Epithelial cell of proximal tubule (primary cell): Measurements from ENCODE around the gene CACNA1D. TPM values are rescaled to one million over a fixed set of nuclear protein-coding genes. Genes with fewer than 3 reads are reported as not detected.
"Not testable (repeated sequence)": the region's sequence is repeated elsewhere in the genome, so short reads cannot be mapped to it uniquely, and the experiment has no call there.

Source experiments
- DNase-seq: peaks from one replicate; pipeline ENCODE4 v3.0.0-alpha.2; 2011; ENCODE audit warnings: low read depth
- H3K4me3 ChIP-seq: 2 replicates; pipeline ENCODE4 v1.5.1; 2011; ENCODE audit warnings: low read depth, mild to moderate bottlenecking, low read length
- total RNA-seq: library from RNA; depleted of rRNA; stranded (reverse); fragments of >200 nt; gene quantifications from 2 replicates; pipeline ENCODE4 v1.2.3, GENCODE V29; 2015
- TF ChIP-seq, protein P1 (sequence below): conservative IDR thresholded peaks from 2 replicates; pipeline ENCODE4 v1.5.1; 2012; ENCODE audit warnings: low read depth, mild to moderate bottlenecking, low read length

The CACNA1D gene
- total RNA-seq, 1 donor from 2014 or later = 1.9 TPM

DNA sequence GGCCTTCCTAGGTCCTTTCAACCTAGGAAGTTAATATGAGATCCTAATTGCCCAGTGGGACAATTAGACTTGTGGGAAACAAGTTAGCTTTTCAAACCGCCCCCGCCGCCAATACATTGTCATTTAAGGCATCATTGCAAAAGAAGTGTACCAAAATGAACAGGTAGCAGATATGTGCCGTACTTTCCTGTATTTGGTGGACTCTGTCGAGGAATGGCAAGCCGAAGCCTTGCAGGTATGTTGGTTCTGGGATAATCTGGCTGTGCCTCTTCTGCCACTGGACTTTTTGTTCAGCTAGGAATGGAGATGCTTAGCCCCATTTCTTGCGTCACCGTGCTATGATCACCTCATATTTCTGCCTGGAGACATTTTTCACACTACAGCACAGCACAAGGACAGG, 157.5 kb downstream of the CACNA1D start:
- TF ChIP-seq, protein P1, sequence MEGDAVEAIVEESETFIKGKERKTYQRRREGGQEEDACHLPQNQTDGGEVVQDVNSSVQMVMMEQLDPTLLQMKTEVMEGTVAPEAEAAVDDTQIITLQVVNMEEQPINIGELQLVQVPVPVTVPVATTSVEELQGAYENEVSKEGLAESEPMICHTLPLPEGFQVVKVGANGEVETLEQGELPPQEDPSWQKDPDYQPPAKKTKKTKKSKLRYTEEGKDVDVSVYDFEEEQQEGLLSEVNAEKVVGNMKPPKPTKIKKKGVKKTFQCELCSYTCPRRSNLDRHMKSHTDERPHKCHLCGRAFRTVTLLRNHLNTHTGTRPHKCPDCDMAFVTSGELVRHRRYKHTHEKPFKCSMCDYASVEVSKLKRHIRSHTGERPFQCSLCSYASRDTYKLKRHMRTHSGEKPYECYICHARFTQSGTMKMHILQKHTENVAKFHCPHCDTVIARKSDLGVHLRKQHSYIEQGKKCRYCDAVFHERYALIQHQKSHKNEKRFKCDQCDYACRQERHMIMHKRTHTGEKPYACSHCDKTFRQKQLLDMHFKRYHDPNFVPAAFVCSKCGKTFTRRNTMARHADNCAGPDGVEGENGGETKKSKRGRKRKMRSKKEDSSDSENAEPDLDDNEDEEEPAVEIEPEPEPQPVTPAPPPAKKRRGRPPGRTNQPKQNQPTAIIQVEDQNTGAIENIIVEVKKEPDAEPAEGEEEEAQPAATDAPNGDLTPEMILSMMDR = no peak
- no peak for DNase-seq
- no peak overlapping the region for H3K4me3 ChIP-seq

DNA sequence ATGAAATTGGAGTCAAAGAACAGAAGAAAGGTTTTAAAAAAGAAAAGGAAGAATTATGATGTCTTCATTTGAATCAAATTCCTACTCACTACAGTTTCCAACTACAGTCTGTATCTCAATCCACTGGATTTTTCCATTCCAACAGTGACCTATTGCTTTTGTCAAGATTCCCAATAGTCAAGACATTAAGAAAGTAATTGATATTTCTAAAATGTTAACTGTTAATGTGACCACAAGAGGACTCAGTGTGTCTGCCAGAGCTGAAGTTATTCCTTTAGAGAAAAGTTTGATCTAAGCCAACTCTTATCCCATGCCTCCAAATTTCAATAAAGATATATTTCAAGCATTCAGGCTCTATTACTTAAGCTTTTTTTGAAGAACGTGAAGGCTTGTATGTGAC, 163.2 kb downstream of the CACNA1D start:
- DNase-seq = no peak
- H3K4me3 ChIP-seq = no peak overlapping the region
- TF ChIP-seq, protein P1 = no peak

DNA sequence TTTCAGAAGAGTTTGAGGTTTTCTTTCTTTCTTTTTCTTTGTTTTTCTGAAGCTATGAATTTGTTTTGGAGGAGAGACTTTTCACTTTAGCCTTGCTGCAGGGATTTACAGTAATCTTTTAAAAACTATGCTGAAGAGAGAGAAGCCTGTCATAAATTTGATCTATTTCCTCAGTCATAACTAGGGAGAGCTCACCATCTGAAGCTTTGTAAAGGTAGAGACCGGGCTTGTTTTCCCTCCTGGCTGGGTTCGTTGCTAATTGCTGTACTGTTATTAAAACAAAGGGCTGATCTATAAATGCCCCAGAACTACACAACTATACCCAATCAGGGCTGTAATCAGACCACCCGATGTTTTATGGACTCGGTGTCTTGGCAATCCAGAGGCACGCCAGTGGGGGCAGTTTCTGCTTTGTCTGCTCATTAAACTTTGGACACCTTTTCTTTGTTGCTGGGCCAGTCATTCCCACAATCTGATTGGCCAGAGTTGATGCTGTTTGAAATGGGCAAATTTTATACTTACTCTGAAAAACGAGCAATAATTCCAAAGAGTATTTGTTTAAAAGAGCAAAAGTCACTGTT, 164.3 kb downstream of the CACNA1D start:
- H3K4me3 ChIP-seq = no peak overlapping the region
- no peak for DNase-seq
- TF ChIP-seq, protein P1 = no peak

DNA sequence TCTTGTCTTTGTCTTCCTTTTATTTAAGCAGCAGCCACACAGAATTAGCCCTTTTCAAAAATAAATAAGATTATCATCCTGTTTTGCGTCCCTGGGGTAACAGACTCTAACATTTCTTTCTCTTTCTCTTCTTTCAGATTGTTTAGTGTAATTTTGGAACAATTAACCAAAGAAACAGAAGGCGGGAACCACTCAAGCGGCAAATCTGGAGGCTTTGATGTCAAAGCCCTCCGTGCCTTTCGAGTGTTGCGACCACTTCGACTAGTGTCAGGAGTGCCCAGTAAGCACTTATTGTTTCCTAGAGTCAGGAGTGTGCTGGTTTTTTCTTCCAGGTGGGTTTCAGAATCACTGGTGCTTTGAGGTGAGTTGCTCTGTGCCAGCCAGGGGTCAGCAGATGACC, 165.6 kb downstream of the CACNA1D start:
- DNase-seq = no peak
- TF ChIP-seq, protein P1 = no peak
- no peak overlapping the region for H3K4me3 ChIP-seq

DNA sequence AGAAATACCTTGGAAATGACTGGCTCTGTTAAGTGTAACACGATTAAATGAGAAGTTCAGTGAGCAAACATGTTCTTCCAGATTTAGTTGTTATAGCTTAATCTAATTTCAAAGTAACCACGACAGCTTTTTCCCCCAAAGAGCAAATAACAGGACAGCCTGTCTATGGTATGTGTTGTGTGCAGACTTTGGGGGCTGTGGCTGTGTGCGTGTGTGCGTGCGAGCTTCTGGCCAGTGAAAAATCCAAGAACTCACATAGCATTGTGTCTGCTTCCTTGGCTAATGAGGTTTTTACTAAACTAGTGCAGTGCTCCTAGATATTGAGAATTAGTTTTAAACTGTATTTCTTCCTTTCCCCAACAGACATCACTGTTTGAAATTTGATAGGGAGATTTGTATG, 167.1 kb downstream of the CACNA1D start:
- no peak for DNase-seq
- TF ChIP-seq, protein P1 = no peak
- no peak overlapping the region for H3K4me3 ChIP-seq

DNA sequence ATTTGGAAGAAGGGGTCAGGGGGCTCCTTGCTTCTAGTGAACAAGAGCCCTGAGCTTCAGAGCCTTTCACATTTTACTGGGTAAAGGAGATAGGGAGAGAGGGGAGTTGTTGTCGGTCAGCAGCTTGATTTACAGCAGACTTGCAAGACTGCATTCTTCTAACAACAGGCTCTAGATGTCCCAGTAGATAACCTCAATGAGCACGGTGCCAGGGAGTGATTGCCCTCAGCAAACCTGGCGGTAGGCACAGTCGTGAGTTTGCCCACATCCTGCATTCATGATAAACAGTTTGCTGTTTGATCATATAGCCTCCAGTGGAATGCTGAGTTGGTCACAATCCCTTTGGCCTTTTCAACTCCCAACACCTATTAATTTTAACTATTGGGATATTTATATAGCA, 170.4 kb downstream of the CACNA1D start:
- H3K4me3 ChIP-seq, DNase-seq: not testable (repeated sequence)

DNA sequence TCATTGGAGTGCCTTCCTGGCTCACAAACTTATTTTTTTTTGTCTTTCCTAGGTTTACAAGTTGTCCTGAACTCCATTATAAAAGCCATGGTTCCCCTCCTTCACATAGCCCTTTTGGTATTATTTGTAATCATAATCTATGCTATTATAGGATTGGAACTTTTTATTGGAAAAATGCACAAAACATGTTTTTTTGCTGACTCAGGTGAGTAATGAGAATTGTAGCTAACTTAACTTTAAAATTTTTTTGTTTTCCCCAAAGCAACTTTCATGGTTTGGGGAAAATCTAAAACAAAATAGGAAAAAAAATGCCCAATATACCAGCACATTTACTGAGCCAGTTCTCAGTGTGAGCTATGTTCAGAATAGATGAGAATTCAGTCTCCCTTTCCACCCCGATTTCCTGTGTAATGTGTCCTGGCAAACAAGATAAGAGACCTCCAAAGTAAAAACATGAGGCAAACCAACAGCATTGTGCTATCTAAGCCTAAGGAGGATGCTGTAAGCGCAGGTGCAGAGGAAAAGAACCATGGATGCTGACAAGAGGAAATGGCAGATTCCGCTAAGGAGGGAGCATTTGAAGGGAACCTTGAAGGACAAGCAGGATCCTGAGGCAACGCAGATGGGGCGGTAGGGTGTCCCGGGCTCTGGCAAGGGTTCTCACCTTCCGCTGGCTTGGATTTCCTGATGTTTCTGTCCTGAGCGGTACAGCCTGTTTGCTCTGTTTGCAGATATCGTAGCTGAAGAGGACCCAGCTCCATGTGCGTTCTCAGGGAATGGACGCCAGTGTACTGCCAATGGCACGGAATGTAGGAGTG, 171.4 kb downstream of the CACNA1D start:
- DNase-seq = no peak
- TF ChIP-seq, protein P1 = no peak
- no peak overlapping the region for H3K4me3 ChIP-seq
